GM21723 (cell line): ENCODE measurements around the gene LAMC2.
"Not testable (repeated sequence)": the region's sequence is repeated elsewhere in the genome, so short reads cannot be mapped to it uniquely, and the experiment has no call there.

Experiments used
- ATAC-seq: cut with Tn5 transposase; IDR thresholded peaks from one replicate; pipeline ENCODE4 v1.9.1; 2021; ENCODE audit warnings: mild to moderate bottlenecking, moderate library complexity; ENCODE audit not compliant: unreplicated experiment

The LAMC2 gene

DNA sequence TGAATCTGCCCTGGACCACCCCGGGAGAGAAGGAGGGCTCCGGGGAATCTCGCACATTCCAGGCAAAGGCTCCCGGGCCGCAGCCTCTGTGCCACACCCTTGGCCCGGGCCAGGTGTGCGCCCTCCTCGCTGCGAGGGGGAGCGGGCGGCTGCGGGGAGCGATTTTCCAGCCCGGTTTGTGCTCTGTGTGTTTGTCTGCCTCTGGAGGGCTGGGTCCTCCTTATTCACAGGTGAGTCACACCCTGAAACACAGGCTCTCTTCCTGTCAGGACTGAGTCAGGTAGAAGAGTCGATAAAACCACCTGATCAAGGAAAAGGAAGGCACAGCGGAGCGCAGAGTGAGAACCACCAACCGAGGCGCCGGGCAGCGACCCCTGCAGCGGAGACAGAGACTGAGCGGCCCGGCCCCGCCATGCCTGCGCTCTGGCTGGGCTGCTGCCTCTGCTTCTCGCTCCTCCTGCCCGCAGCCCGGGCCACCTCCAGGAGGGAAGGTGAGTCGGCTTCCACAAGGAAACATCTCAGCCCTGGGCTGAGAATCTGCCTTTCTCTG, at the start of gene LAMC2:
Gene LAMC2, plus strand, starts transcription at position 324 of the 550 bp plus-strand sequence. Its CDS starts 89 bp downstream, at position 413.
- ATAC-seq: no peak

DNA sequence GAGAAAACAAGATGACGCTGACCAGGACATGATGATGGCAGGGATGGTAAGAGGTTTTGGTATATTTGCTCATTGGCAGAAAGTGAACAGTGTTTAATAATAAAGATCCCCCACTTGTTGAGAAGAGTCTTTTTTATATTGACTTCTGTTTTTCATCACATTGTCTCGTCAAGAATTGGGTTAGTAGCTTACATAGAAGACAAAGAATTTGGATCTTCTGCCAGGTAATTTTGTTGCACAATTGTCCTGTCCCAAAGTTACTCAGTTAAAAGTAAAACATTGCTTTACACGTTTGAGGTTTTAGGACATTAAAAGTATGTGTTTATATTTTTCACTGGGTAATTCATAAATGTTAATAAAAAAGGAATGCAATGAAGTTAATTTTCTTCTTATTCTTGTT, 48.3 kb upstream of the LAMC2 start:
- ATAC-seq: no peak

GRCh38 chr1:183138301-183138700, 47.8 kb upstream of the LAMC2 start:
- ATAC-seq: no peak

DNA sequence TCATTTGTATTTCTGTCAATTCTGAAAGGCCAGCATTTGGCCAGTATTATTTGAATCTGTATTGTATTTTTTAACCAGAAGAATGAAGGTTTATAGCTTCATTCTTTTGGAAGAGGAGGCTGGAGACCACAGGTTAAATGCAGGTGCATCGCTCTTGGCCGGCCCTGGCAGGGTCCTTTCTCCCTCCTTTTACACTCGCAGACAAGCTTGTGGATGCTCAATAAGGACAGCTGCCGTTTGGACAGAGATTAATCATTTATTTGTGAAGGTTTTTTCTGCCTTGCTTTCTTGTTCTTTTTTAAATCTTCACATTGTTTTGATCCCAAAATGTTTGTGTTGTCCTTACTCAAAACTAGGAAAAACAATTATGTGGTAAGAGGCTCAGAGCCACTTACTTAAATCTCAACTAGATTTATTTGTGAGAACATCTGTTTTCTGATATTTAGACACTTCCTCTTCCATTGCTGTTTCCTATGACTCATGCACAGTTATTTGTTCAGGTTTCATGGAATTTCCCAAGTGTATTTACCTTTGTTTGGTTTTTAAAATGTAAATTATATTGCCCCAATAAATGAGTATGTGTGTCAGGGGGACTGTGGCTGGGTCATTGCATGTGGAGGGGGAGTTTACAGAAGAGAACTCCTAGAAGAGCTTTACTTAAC, 46.7 kb upstream of the LAMC2 start:
- no peak for ATAC-seq

GRCh38 chr1:183140633-183141032, 45.4 kb upstream of the LAMC2 start:
- ATAC-seq: no peak

GRCh38 chr1:183142171-183142570, 43.9 kb upstream of the LAMC2 start:
- ATAC-seq: no peak

- no peak for ATAC-seq
Observed at GRCh38 chr1:183143576-183144315, 42.3 kb upstream of the LAMC2 start.

- ATAC-seq: no peak
Observed at GRCh38 chr1:183144752-183145151, 41.3 kb upstream of the LAMC2 start.

GRCh38 chr1:183147735-183148134, 38.3 kb upstream of the LAMC2 start:
- no peak for ATAC-seq

DNA sequence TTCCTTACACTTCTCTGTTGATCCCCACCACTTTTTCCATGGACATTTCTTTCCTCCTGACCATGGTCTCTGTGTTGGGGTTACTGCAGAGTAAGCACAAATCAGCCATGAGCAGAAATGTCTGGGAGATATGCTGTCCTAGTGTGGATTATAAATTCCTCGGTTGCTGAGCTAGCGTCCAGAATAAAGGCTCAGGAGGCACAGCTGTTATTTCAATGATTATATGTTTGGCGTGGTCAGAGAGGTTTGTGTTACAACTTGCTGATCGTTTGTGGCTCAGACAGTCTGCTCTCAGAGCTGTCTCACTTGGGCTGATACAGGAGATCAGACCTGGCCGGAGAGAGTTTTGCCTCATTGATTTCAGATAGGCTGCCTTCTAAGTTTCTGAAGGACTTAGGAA, 37.5 kb upstream of the LAMC2 start:
- no peak for ATAC-seq

- ATAC-seq: no peak
Observed at GRCh38 chr1:183149273-183149672, 36.8 kb upstream of the LAMC2 start.

- not testable (repeated sequence) for ATAC-seq
Observed at GRCh38 chr1:183150032-183150431, 36.0 kb upstream of the LAMC2 start.

GRCh38 chr1:183150445-183150844, 35.6 kb upstream of the LAMC2 start:
- no peak for ATAC-seq

- ATAC-seq: no peak
Observed at GRCh38 chr1:183152180-183152579, 33.9 kb upstream of the LAMC2 start.

- ATAC-seq: no peak
Observed at GRCh38 chr1:183155939-183156338, 30.1 kb upstream of the LAMC2 start.

DNA sequence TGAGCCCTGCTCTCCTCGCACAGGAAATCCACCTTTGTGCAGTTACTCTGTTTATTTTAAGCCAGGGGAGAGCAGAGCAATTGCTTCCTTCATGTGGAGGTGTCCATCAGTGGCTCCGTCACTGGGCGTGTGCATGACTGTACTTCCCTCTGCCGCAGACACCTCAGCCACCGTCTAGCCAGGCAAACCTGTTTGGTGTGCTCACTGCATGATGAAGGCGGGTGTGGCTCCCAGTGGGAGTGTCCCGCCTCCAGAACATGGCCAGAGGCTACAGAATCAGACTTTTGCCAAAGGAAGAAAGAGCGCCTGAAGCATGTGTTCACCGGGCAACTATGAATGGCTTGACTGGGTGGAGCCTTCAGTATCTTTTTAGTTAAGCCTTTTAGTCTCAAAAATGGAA, 26.1 kb upstream of the LAMC2 start:
- ATAC-seq: no peak

DNA sequence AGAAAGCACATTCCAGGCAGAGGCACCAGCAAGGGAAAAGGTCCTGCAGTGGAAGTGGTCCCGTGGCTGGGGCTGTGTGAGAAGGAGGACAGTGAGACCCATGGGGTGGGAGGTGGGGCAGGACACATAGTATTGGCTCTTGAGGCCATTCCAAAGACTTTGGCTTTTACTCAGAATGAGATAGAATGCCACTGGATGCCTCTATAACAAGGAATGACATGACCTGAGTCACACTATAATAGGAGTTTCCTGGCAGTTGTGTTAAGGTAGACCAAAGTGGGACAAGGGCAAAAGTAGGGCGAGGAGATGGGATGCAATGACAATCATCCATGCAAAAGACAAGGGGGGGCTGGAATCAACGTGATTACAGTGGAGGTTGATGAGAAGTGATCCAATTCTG, 24.7 kb upstream of the LAMC2 start:
- ATAC-seq: no peak

GRCh38 chr1:183163316-183163715, 22.7 kb upstream of the LAMC2 start:
- no peak for ATAC-seq

DNA sequence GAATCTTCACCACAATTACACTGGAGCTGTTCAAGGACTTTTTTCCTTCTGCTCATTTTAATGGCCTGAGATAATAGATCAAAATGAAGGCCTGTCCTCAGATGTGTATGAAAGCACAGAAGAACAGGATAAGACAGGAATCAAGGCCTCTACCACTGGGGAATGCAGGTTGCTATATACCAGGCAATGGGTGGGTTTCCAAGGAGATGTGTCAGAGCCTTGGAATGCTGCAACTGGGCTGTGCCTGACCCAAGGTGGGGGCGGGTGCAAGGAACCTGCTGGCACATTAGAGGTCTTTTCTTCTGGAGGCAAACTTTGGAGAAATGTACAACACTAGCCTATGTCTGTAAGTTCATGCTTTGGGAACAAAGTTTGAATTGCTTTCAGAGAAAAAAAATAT, 21.7 kb upstream of the LAMC2 start:
- ATAC-seq: no peak

DNA sequence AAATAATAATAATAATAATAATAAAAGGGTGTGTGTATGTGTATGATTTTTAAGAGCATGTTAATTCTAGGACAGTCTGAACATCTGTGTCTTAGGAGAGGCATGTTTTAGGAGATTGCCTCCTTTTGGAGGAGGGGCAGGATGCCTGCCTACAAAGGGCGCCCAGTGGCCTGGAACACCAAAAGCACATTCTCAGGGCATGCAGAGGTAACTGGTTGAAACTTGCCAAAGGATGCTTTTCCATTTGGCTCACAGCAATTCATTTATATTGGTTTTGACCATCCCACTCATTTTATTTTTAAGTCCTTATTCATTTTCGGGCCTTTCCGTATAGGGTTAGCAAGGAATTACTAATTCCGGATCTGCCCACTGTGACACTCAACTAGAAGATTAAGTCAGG, 21.1 kb upstream of the LAMC2 start:
- no peak for ATAC-seq

GRCh38 chr1:183165456-183165855, 20.6 kb upstream of the LAMC2 start:
- no peak for ATAC-seq

DNA sequence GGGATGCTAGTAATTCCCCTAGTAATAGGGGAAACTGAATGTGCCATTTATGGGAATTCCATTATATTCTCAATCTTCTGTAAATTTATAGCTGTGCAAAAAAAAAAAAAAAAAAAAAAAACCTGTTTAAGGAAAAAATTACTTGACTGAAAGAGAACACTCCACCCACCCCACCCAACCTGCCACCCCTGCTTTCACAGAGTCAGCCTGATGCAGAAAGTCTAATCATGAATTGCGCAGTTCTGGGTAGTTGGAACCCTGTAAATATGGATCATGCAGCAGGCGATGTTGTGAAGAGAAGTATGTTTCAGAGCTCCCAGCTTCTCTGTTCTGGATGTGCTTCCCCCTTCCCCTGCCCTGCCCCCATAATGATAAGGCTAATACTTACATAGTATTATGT, 19.6 kb upstream of the LAMC2 start:
- no peak for ATAC-seq
